ENCODE results near the gene EPHB4.
"Not testable (repeated sequence)": the region's sequence is repeated elsewhere in the genome, so short reads cannot be mapped to it uniquely, and the experiment has no call there.

Gene EPHB4

DNA sequence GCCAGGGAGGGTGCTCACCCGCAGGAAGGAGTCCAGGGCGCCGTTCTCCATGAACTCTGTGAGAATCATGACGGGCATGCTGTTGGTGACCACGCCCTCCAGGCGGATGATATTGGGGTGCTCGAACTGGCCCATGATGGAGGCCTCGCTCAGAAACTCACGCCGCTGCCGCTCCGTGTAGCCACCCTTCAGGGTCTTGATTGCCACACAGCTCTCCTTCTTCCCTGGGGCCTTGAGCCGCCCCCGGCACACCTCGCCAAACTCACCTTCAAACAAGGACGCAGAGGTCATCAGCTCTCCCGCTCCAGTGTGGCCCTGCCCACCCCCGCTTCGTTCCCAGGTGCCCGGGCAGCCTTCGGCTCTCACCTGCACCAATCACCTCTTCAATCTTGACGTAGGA is 14.6 kb downstream of the EPHB4 start:
- H3K9ac ChIP-seq (ENCODE audit: low read length) = no peak overlapping the region
- no peaks in the 10 kb centered on the region for H4K20me1 ChIP-seq (ENCODE audit: insufficient read depth, low read length)
- TF ChIP-seq, protein P1, sequence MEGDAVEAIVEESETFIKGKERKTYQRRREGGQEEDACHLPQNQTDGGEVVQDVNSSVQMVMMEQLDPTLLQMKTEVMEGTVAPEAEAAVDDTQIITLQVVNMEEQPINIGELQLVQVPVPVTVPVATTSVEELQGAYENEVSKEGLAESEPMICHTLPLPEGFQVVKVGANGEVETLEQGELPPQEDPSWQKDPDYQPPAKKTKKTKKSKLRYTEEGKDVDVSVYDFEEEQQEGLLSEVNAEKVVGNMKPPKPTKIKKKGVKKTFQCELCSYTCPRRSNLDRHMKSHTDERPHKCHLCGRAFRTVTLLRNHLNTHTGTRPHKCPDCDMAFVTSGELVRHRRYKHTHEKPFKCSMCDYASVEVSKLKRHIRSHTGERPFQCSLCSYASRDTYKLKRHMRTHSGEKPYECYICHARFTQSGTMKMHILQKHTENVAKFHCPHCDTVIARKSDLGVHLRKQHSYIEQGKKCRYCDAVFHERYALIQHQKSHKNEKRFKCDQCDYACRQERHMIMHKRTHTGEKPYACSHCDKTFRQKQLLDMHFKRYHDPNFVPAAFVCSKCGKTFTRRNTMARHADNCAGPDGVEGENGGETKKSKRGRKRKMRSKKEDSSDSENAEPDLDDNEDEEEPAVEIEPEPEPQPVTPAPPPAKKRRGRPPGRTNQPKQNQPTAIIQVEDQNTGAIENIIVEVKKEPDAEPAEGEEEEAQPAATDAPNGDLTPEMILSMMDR (IDR thresholded peaks at IDR 0.05; ENCODE audit: low read length) = no peak
- no peak for TF ChIP-seq EZH2 (IDR thresholded peaks at IDR 0.05; ENCODE audit: borderline replicate concordance, low read length)
- H3K79me2 ChIP-seq (ENCODE audit: insufficient read depth, low read length) = no peaks in the 10 kb centered on the region
- H3K9me3 ChIP-seq (ENCODE audit: low read length) = no peaks in the 10 kb centered on the region
- peaks cover 4% of the 10 kb centered on the region; the same call in 1 of the 2 replicates for H3K27me3 ChIP-seq (ENCODE audit: insufficient read depth, low read length)
- no peak overlapping the region for H3K4me2 ChIP-seq (ENCODE audit: low read length)
- H2AFZ ChIP-seq (ENCODE audit: low read length) = no peak overlapping the region
- no peaks in the 10 kb centered on the region for H3F3A ChIP-seq (ENCODE audit: insufficient read depth, low read length)
- no peak overlapping the region for H3K4me3 ChIP-seq (ENCODE audit: low read depth, low read length, poor library complexity, severe bottlenecking)
- no peaks in the 10 kb centered on the region for H3K36me3 ChIP-seq (ENCODE audit: insufficient read depth, low read length)
- H3K9me2 ChIP-seq (ENCODE audit: low read depth, low read length) = no peaks in the 10 kb centered on the region
- no peaks in the 10 kb centered on the region for H3K4me1 ChIP-seq (ENCODE audit: insufficient read depth, low read length, severe bottlenecking)
- H3K27ac ChIP-seq (ENCODE audit: low read depth, low read length, poor library complexity, severe bottlenecking) = no peak overlapping the region

GRCh38 chr7:100811480-100811879 is 15.8 kb downstream of the EPHB4 start:
- no peaks in the 10 kb centered on the region for H4K20me1 ChIP-seq (ENCODE audit: insufficient read depth, low read length)
- no peaks in the 10 kb centered on the region for H3K27me3 ChIP-seq (ENCODE audit: insufficient read depth, low read length)
- H3K27ac ChIP-seq (ENCODE audit: low read depth, low read length, poor library complexity, severe bottlenecking) = no peak overlapping the region
- H3K9me2 ChIP-seq (ENCODE audit: low read depth, low read length) = no peaks in the 10 kb centered on the region
- TF ChIP-seq, protein P1 (IDR thresholded peaks at IDR 0.05; ENCODE audit: low read length) = no peak
- TF ChIP-seq EZH2 (IDR thresholded peaks at IDR 0.05; ENCODE audit: borderline replicate concordance, low read length) = no peak
- no peak overlapping the region for H3K4me3 ChIP-seq (ENCODE audit: low read depth, low read length, poor library complexity, severe bottlenecking)
- H3K9ac ChIP-seq (ENCODE audit: low read length) = no peak overlapping the region
- H3F3A ChIP-seq (ENCODE audit: insufficient read depth, low read length) = no peaks in the 10 kb centered on the region
- H3K9me3 ChIP-seq (ENCODE audit: low read length) = no peaks in the 10 kb centered on the region
- no peaks in the 10 kb centered on the region for H3K79me2 ChIP-seq (ENCODE audit: insufficient read depth, low read length)
- H3K4me2 ChIP-seq (ENCODE audit: low read length) = no peak overlapping the region
- H3K36me3 ChIP-seq (ENCODE audit: insufficient read depth, low read length) = no peaks in the 10 kb centered on the region
- H3K4me1 ChIP-seq (ENCODE audit: insufficient read depth, low read length, severe bottlenecking) = no peaks in the 10 kb centered on the region
- no peak overlapping the region for H2AFZ ChIP-seq (ENCODE audit: low read length)

GRCh38 chr7:100808354-100808875 is 18.9 kb downstream of the EPHB4 start:
- no peaks in the 10 kb centered on the region for H3K79me2 ChIP-seq (ENCODE audit: insufficient read depth, low read length)
- no peak overlapping the region for H3K4me3 ChIP-seq (ENCODE audit: low read depth, low read length, poor library complexity, severe bottlenecking)
- no peaks in the 10 kb centered on the region for H4K20me1 ChIP-seq (ENCODE audit: insufficient read depth, low read length)
- H3K9me3 ChIP-seq (ENCODE audit: low read length) = no peaks in the 10 kb centered on the region
- H3F3A ChIP-seq (ENCODE audit: insufficient read depth, low read length) = no peaks in the 10 kb centered on the region
- no peaks in the 10 kb centered on the region for H3K27me3 ChIP-seq (ENCODE audit: insufficient read depth, low read length)
- H2AFZ ChIP-seq (ENCODE audit: low read length) = no peak overlapping the region
- no peak overlapping the region for H3K9ac ChIP-seq (ENCODE audit: low read length)
- no peak overlapping the region for H3K4me2 ChIP-seq (ENCODE audit: low read length)
- H3K27ac ChIP-seq (ENCODE audit: low read depth, low read length, poor library complexity, severe bottlenecking) = no peak overlapping the region
- no peaks in the 10 kb centered on the region for H3K36me3 ChIP-seq (ENCODE audit: insufficient read depth, low read length)
- no peaks in the 10 kb centered on the region for H3K4me1 ChIP-seq (ENCODE audit: insufficient read depth, low read length, severe bottlenecking)
- TF ChIP-seq, protein P1 (IDR thresholded peaks at IDR 0.05; ENCODE audit: low read length) = no peak
- TF ChIP-seq EZH2 (IDR thresholded peaks at IDR 0.05; ENCODE audit: borderline replicate concordance, low read length) = no peak
- no peaks in the 10 kb centered on the region for H3K9me2 ChIP-seq (ENCODE audit: low read depth, low read length)

DNA sequence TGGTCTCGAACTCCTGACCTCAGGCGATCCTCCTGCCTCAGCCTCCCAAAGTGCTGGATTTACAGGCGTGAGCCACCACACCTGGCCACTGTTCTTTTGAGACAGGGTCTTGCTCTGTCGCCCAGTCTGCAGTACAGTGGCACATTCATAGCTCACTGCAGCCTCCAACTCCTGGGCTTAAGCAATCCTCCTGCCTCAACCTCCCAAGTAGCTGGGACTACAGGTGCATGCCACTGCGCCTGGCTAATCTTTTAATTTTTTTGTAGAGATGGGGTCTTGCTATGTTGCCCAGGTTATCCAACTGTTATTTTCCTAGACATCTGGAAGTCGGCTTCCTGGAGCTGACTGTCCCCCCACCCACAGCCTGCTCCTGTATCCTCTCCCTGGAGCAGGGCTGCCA is 20.4 kb downstream of the EPHB4 start:
- not testable (repeated sequence) for H2AFZ ChIP-seq (ENCODE audit: low read length); H3K27me3 ChIP-seq (ENCODE audit: insufficient read depth, low read length); H3K79me2 ChIP-seq (ENCODE audit: insufficient read depth, low read length); H3K9me2 ChIP-seq (ENCODE audit: low read depth, low read length); H3F3A ChIP-seq (ENCODE audit: insufficient read depth, low read length); H3K9ac ChIP-seq (ENCODE audit: low read length); H3K4me1 ChIP-seq (ENCODE audit: insufficient read depth, low read length, severe bottlenecking); H3K27ac ChIP-seq (ENCODE audit: low read depth, low read length, poor library complexity, severe bottlenecking); H3K36me3 ChIP-seq (ENCODE audit: insufficient read depth, low read length); H3K4me3 ChIP-seq (ENCODE audit: low read depth, low read length, poor library complexity, severe bottlenecking); H4K20me1 ChIP-seq (ENCODE audit: insufficient read depth, low read length); H3K4me2 ChIP-seq (ENCODE audit: low read length); H3K9me3 ChIP-seq (ENCODE audit: low read length)

Data from OCI-LY1 (cell line).